ENCODE measurements around the gene OTOF.

- no peak for TF ChIP-seq CTCF (IDR thresholded peaks at IDR 0.05)
- no peak for TF ChIP-seq MXI1 (IDR thresholded peaks at IDR 0.05; ENCODE audit: low read depth, low read length)
- TF ChIP-seq, protein P1, sequence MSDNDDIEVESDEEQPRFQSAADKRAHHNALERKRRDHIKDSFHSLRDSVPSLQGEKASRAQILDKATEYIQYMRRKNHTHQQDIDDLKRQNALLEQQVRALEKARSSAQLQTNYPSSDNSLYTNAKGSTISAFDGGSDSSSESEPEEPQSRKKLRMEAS (IDR thresholded peaks at IDR 0.05; ENCODE audit: low read depth) = no peak
- no peak for TF ChIP-seq RAD21 (IDR thresholded peaks at IDR 0.05; ENCODE audit: low read length)
- no peak for TF ChIP-seq CHD2 (IDR thresholded peaks at IDR 0.05; ENCODE audit: low read length, partially characterized antibody)
- no peak for TF ChIP-seq FOXM1 (IDR thresholded peaks at IDR 0.05; ENCODE audit: low read depth)
- TF ChIP-seq, protein P2, sequence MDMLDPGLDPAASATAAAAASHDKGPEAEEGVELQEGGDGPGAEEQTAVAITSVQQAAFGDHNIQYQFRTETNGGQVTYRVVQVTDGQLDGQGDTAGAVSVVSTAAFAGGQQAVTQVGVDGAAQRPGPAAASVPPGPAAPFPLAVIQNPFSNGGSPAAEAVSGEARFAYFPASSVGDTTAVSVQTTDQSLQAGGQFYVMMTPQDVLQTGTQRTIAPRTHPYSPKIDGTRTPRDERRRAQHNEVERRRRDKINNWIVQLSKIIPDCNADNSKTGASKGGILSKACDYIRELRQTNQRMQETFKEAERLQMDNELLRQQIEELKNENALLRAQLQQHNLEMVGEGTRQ (IDR thresholded peaks at IDR 0.05; ENCODE audit: borderline replicate concordance, low read depth, low read length) = no peak
- no peak for TF ChIP-seq ELF1 (IDR thresholded peaks at IDR 0.05)
- TF ChIP-seq EP300 (IDR thresholded peaks at IDR 0.05; ENCODE audit: borderline replicate concordance in 1 of 2, low read depth in 1 of 2, low read length in 1 of 2) = no peak
- TF ChIP-seq SMC3 (IDR thresholded peaks at IDR 0.05; ENCODE audit: low read depth, low read length) = no peak
These were observed 8.9 kb upstream of the OTOF start for GRCh38 chr2:26486789-26487188.

Measured in SK-N-SH (cell line).